SU-DHL-6 (cell line): ENCODE measurements around the gene FANCI.

Experiments
- H2AFZ ChIP-seq: fragments of 200-600 bp; sonication (generic); 2 replicates; pipeline ENCODE4 v1.6.1; 2014; ENCODE audit warnings: low read depth, mild to moderate bottlenecking, moderate library complexity, mixed read lengths, antibody characterized with exemption, low read length; ENCODE audit not compliant: severe bottlenecking
- H3F3A ChIP-seq: fragments of 200-600 bp; shearing (Covaris generic); 2 replicates; pipeline ENCODE4 v1.6.0; 2016; ENCODE audit warnings: antibody characterized with exemption, mild to moderate bottlenecking; ENCODE audit not compliant: insufficient read depth
- H3K27ac ChIP-seq: fragments of 200-600 bp; sonication (generic); 2 replicates; pipeline ENCODE4 v1.5.1; 2016; ENCODE audit warnings: low read depth, mild to moderate bottlenecking, low read length, moderate library complexity, mixed read lengths
- H3K27me3 ChIP-seq: fragments of 200-600 bp; sonication (generic), shearing (Covaris generic); 2 replicates; pipeline ENCODE4 v1.6.0; 2014; ENCODE audit warnings: mild to moderate bottlenecking, low read length
- H3K36me3 ChIP-seq: fragments of 200-600 bp; sonication (generic); 2 replicates; pipeline ENCODE4 v1.6.1; 2014; ENCODE audit warnings: mild to moderate bottlenecking, low read length, mixed read lengths
- H3K4me2 ChIP-seq: fragments of 300-600, 200-600 bp; shearing (Covaris generic), sonication (generic); 2 replicates; pipeline ENCODE4 v1.6.0; 2014; ENCODE audit warnings: low read length, low read depth, mild to moderate bottlenecking; ENCODE audit not compliant: poor library complexity, severe bottlenecking
- H3K4me3 ChIP-seq: fragments of 200-600 bp; sonication (generic); 2 replicates; pipeline ENCODE4 v1.5.1; 2014; ENCODE audit warnings: antibody characterized with exemption, low read length, mild to moderate bottlenecking, mixed read lengths; ENCODE audit not compliant: insufficient read depth, poor library complexity, severe bottlenecking
- H3K79me2 ChIP-seq: fragments of 200-600 bp; sonication (generic); 2 replicates; pipeline ENCODE4 v1.6.1; 2014; ENCODE audit warnings: mild to moderate bottlenecking, low read length, moderate library complexity; ENCODE audit not compliant: insufficient read depth
- H3K9ac ChIP-seq: fragments of 200-600 bp; sonication (generic); 2 replicates; pipeline ENCODE4 v1.7.0; 2014; ENCODE audit warnings: mild to moderate bottlenecking, low read length
- H3K9me2 ChIP-seq: fragments of 200-600 bp; sonication (generic); replicated peaks from 2 replicates; pipeline ENCODE4 v1.6.1; 2014; ENCODE audit warnings: low read length; ENCODE audit not compliant: insufficient read depth
- H3K9me3 ChIP-seq: fragments of 200-600 bp; sonication (generic); 2 replicates; pipeline ENCODE4 v1.6.1; 2014; ENCODE audit warnings: low read length, mixed read lengths; ENCODE audit not compliant: insufficient read depth
- H4K20me1 ChIP-seq: fragments of 200-600 bp; sonication (generic); 2 replicates; pipeline ENCODE4 v1.6.1; 2014; ENCODE audit warnings: low read depth, mild to moderate bottlenecking, antibody characterized with exemption, low read length, moderate library complexity, mixed read lengths
- EZH2phosphoT487 ChIP-seq: fragments of 200-600 bp; sonication (generic), shearing (Covaris generic); conservative IDR thresholded peaks from 2 replicates; pipeline ENCODE4 v1.6.1; 2018; ENCODE audit warnings: mild to moderate bottlenecking, antibody characterized with exemption, low read length, moderate library complexity, mixed read lengths
- TF ChIP-seq, protein P1 (sequence below): fragments of 200-600 bp; sonication (generic); IDR thresholded peaks from one replicate; pipeline ENCODE4 v1.5.1; 2017; ENCODE audit warnings: antibody characterized with exemption, mild to moderate bottlenecking, low read length, moderate library complexity; ENCODE audit not compliant: insufficient read depth, poor library complexity, severe bottlenecking

FANCI gene

DNA sequence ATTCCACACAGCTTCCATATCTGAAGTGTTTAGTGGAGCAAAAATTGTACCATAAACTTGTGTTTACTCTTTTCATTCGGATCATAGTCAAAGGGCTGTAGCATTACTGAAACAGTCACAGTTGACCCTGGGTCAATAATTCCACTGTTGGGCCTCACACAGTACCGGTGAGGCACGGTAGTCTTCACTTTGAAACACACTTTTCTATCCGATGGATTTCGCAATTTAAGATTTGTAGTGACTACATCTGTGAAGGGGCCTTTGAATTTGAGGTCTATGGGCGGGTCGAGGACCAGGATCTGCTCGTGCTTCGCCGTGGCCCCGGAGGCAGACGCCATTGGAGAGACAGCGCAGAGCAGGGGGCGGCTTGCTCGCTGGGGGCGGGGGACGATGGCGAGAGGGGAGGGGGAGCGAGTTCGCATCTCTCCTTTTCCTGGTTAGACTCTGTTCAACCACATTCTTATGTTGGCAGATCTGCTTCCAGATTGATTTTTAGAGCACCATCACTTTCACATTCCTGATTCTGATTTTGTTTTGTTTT is 42.2 kb upstream of the FANCI start:
- Histone ChIP-seq H3F3A (no peaks in the 10 kb centered on the region), H3K4me3 (no peak overlapping the region), H3K4me2 (no peak overlapping the region), H2AFZ (no peak overlapping the region), H3K9ac (no peak overlapping the region), H4K20me1 (no peaks in the 10 kb centered on the region), H3K27me3 (no peaks in the 10 kb centered on the region), H3K79me2 (no peaks in the 10 kb centered on the region), H3K9me2 (no peaks in the 10 kb centered on the region), H3K27ac (no peak overlapping the region), H3K36me3 (no peaks in the 10 kb centered on the region), H3K9me3 (no peaks in the 10 kb centered on the region)
- TF ChIP-seq, protein P1, sequence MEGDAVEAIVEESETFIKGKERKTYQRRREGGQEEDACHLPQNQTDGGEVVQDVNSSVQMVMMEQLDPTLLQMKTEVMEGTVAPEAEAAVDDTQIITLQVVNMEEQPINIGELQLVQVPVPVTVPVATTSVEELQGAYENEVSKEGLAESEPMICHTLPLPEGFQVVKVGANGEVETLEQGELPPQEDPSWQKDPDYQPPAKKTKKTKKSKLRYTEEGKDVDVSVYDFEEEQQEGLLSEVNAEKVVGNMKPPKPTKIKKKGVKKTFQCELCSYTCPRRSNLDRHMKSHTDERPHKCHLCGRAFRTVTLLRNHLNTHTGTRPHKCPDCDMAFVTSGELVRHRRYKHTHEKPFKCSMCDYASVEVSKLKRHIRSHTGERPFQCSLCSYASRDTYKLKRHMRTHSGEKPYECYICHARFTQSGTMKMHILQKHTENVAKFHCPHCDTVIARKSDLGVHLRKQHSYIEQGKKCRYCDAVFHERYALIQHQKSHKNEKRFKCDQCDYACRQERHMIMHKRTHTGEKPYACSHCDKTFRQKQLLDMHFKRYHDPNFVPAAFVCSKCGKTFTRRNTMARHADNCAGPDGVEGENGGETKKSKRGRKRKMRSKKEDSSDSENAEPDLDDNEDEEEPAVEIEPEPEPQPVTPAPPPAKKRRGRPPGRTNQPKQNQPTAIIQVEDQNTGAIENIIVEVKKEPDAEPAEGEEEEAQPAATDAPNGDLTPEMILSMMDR: no peak
- TF ChIP-seq EZH2phosphoT487: no peak

DNA sequence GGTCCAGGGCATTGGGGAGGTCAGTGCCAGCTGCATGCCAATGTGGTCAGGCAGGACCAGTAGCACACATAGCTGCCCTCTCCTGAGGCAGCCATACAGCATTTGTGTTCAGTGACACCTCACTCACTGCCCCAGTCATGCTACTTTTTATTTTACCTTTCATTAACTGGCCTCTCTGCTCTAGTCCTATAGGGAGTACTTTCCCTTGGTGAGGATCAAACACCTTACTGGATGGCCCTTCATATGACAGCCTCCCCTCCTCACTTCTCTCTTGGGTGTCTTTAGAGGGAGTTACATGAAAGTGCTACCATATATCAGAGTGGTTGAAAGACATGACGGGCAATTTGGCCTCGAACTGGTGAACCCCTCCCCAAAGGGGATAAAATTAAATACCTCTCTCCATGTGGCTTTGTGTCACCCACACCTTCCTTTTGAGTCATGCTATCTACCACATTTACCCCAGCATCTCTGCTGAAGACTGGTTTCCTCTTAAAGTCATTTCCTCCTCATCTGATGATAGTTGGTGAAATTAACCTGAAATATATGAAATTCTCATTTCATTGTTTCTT is 40.0 kb upstream of the FANCI start:
- H3K9me3 ChIP-seq: no peaks in the 10 kb centered on the region
- no peak overlapping the region for H3K4me3 ChIP-seq
- H3F3A ChIP-seq: no peaks in the 10 kb centered on the region
- TF ChIP-seq, protein P1: no peak
- TF ChIP-seq EZH2phosphoT487: no peak
- no peak overlapping the region for H3K4me2 ChIP-seq
- H4K20me1 ChIP-seq: no peaks in the 10 kb centered on the region
- H3K79me2 ChIP-seq: no peaks in the 10 kb centered on the region
- no peaks in the 10 kb centered on the region for H3K9me2 ChIP-seq
- no peaks in the 10 kb centered on the region for H3K27me3 ChIP-seq
- no peak overlapping the region for H2AFZ ChIP-seq
- no peak overlapping the region for H3K9ac ChIP-seq
- H3K27ac ChIP-seq: no peak overlapping the region
- no peaks in the 10 kb centered on the region for H3K36me3 ChIP-seq

DNA sequence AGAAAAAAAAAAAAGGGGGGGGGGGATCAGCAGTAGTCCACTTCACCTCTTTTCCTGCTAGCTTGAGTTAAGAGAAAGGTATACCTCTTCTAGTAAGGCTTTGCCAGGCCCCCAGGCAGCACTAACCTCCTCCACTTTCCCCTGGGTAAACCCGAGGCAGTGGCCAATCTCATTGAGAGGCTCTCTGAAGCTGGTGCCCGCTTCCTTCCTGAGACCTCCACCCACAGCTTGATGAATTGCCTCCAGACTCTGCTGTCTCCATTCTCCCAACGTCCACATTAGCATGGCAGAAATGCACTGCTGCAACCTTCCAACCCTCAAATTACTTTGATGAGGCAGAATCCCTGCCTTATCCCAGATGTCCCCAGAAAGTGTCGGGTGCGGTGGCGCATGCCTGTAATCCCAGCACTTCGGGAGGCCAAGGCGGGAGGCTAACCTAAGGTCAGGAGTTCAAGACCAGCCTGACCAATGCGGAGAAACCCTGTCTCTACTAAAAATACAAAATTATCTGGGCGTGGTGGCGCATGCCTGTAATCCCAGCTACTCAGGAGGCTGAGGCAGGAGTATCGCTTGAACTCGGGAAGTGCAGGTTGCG is 37.7 kb upstream of the FANCI start:
- Histone ChIP-seq H3K9ac (no peak overlapping the region), H3K27me3 (no peaks in the 10 kb centered on the region), H2AFZ (no peak overlapping the region), H3K9me2 (no peaks in the 10 kb centered on the region), H3K4me2 (no peak overlapping the region), H3K9me3 (no peaks in the 10 kb centered on the region), H4K20me1 (no peaks in the 10 kb centered on the region), H3K27ac (no peak overlapping the region), H3F3A (no peaks in the 10 kb centered on the region), H3K36me3 (no peaks in the 10 kb centered on the region), H3K79me2 (no peaks in the 10 kb centered on the region), H3K4me3 (no peak overlapping the region)
- TF ChIP-seq, protein P1: no peak
